T-helper 9 cell (primary cell): ENCODE data around the gene CALCOCO2.

Experiments
- DNase-seq: peaks from one replicate; pipeline ENCODE4 v3.0.0-alpha.2; 2020

Gene CALCOCO2

DNA sequence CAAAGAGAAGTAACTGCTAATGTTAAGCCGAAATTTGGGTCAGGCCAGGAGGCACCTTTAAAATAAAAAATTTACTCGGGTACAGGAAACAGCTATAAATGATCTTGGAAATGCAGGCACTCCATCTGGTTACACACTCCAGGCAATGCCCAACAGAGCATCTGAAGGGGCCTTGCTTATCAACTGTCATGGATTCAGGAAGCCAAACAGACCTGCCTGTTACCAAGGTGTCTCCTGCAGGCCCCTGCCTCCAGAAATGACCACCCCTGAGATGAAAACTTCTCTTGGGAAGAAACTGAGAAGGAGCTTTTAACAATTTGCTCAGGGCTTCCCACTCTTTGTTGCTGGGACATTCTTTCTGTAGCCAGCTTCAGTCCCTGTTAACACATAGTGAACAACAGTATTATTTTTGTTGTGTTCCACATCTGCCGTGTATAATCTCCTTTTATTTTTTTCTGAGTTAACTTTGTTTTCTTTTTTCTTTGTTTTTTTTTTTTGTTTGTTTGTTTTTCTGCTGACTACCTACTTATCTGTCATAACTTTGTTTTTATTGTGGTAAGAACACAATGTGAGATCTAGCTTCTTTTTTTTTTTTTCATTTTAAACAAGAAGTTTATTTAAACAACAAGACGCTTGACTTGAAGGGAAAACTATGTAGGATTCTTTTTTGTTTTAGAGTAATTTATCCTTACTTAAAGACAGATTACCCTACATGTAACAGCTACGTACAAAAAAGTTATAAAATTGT is 43.0 kb downstream of the CALCOCO2 start:
- DNase-seq: no peak

DNA sequence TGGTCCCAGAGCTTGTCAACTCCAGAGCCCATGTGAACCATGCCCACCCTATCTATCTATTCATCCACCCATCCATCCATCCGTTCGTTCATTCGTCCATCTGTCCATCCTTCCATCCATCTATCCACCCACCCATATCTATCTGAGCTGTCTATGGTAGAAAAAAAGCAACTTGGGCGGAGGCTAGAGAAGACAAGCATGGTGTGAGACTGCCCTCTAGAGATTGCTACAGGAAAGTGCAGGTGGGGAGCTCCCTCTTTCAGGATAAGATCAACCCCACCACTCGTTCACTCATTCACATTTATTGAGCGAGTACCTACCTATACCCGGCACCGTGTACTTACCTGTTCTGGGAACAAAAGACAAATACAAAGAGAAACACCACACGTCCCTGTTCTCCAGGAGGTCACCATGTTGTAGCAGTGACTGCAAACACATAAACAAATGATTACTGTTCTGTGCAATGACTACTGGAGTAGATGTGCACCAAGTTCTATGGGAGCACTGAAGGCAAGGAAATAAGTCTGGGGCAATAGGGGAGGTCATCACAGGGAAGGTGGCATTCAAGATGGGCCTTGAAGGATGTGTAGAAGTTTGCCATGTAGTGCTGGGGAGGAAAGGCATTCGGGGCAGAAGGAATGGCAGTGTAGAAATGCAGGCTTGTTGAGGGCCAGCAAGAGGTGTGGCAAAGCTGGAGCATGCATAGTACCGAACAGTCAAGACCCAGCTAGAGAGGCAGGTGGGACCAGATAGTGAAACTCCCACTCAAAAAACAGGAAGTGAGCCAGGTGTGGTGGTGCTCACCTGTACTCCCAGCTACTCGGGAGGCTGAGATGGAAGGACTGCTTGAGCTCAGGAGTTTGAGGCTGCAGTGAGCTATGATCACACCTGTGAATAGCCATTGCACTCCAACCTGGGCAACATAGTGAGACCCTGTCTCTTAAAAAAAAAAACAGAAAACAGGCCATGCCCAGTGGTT is 48.4 kb downstream of the CALCOCO2 start:
- peak; percentile 16 for DNase-seq

DNA sequence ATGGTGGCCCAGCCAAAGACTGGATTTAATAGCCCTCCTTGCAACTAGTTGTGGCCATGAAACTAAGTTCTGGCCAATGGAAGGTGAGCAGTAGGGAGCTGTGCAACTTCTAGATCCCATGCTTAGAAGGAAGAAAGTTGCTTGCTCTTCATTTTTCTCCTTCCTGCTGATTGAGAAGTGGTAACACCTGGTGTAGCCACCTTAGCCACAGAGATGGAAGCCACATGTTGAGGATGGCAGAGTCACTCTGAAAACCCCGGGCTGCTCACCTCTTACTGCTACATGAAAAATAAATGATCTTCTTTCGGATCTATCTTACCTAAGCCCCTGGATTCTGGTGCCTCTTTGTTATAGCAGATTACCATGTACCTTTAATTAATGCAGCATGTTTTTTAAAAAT is 51.4 kb downstream of the CALCOCO2 start:
- no peak for DNase-seq

DNA sequence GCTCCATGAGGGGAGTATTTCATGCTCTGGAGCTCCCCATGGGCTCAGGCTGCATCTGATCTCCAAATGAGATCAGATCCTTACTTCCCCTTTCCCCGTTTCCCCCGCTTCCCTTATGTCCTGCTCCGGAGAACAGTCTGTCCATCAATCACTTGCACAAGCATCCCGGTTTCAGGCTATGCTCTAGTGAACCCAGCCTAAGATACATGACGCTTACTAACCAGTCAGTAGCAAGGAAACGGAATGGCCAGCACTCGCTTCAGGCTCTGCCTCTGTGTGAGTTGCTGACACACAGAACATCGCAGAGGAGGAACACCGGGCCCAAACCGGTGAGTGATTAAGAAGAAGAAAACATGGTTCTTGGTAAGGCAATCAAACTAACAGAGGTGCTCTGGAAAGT is 52.3 kb downstream of the CALCOCO2 start:
- DNase-seq: no peak

DNA sequence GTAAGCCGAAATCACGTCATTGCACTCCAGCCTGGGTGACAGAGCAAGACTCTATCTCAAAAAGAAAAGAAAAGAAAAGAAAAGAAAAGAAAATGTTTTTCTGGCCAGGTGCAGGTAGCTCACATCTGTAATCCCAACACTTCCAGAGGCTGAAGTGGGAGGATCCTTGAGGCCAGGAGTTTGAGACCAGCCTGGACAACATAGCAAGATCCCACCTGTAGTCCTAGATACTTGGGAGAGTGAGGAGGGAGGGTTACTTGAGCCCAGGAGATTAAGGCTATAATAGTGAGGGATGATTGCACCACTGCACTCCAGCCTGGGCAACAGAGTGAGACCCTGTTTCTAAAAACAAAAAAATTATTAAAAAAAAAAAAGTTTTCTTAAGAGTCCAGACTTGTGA is 59.3 kb downstream of the CALCOCO2 start:
- DNase-seq: no peak

DNA sequence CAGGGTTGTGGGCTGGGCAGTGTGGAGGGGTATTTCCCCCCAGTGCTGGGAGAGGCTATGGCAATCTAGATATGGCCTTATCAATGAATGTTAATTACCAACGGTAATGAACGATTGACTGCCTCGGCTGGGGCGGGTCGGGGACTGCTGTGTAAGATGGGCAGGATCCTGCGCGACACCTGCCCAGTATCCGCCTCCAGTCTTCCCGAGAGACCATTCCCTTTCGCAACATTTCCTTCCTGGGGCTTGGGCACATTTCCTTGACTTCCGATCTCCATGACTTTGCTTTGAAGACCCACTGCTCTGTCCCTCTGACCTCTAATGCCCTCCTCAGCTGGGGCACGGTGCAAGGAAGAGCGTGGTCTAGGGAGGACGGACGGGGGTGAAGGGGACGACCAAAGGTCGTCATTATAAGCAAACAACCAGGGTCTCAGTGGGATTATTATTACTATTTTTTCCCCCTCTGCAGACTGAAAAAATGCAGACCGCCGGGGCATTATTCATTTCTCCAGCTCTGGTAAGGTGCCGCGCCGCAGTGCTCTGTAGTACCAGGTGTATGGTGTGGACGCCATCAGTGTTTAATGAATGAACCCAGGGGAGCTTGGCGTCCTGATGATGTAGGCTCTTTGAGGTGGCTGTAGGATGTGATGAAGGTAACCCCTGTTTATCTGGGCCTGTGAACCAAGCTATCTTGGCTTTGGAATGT is 62.3 kb downstream of the CALCOCO2 start:
- DNase-seq: no peak

DNA sequence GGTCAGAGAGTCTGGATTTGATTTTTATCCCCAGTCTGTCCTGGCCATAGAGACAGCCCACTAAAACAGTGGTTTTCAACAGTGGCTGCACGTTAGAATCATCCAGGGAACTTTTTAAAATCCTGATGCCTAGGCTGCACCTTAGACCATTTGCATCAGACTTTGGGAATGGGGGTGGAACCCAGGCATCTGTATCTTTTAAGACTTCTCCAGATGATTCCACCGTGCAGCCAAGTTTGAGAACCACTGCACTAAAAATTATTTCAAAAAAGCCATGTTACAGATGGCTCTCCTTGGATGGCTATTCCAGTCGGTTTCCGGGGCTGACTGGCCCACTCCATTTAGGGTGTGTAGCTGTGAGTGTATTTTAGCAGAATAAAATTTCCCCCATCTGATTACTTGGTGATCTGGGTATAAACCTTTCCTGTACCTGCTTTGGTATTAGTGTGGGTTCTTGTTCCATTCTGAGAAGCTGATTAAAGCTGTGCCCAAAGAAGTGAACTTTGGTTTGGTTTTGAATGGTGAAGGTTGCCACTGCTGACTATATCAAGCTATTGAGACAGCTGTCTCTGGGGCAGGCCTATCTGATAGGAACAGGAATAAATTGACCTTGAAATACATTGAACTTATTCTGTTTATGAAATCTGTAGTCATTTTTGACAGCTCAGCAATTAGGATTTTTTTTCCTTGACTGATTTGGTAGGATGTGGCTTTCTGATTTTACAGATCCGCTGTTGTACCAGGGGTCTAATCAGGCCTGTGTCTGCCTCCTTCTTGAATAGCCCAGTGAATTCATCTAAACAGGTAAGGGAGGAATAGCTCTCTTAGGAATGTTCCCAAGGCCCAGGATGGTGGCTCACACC is 63.0 kb downstream of the CALCOCO2 start:
- no peak for DNase-seq

DNA sequence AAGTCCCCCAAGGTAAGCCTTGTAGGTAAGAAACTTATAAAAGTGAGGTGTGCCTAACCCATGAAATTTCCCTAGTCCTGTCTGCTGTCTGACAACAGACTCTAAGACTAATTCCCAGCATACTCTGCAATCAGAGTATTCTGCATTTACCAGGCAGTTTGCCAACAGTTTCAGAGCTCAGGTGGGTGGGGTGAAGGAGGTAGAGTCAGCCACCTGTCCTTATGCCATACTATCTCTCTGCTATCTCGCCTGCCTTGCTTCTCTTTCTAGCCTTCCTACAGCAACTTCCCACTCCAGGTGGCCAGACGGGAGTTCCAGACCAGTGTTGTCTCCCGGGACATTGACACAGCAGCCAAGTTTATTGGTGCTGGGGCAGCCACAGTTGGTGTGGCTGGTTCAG is 64.1 kb downstream of the CALCOCO2 start:
- DNase-seq: no peak

DNA sequence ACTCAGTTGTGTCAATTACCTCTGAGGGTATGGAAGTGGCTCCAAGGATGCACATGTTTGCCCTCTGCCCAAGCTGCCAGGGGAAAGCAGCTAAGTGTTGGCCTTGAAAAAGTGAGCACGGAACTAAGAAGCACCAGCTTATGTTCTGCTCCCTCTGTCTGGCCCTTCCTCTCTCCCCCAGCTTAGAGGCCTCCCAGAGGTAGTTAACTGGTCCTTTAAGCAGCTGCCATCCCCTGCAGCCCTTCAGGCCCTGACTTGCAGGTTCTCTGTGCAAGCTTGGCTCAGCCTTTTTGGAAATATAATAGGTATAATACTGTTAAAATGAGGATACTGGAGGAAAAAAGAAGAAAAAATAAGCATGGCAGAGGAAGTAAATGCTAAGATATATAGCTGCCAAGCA is 70.4 kb downstream of the CALCOCO2 start:
- DNase-seq: no peak

DNA sequence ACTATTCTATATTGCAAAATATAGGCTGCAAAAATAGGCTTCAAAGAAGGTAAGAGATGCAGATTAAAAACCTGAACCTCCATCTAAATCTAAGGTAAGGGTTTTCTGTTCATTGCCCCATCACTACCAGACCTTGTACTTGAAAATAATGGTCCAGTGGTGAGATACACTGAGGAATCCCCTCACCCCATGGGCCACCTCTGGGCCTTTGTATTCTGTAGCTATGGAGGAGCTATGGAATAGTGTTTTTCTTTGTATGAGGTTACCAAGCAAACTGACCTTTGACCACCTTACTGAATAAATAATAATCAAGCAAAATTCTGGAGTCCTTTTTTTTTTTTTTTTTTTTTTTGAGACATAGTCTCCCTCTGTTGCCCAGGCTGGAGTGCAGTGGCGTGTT is 72.6 kb downstream of the CALCOCO2 start:
- DNase-seq: no peak

DNA sequence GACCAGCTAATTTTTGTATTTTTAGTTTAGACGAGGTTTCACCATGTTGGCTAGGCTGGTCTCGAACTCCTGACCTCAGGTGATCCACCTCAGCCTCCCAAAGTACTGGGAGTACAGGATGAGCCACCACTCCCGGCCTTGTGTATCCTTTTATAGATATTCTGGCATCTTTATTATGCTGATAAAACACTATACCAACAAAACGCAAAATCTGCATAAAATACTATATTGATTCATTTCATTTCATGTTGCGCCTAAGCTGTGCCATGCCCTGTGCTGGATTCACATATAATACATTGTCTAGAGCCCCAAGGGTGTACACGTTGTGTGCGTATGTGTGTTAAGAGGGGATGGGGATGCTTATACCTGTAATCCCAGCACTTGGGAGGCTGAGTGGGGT is 73.6 kb downstream of the CALCOCO2 start:
- no peak for DNase-seq

DNA sequence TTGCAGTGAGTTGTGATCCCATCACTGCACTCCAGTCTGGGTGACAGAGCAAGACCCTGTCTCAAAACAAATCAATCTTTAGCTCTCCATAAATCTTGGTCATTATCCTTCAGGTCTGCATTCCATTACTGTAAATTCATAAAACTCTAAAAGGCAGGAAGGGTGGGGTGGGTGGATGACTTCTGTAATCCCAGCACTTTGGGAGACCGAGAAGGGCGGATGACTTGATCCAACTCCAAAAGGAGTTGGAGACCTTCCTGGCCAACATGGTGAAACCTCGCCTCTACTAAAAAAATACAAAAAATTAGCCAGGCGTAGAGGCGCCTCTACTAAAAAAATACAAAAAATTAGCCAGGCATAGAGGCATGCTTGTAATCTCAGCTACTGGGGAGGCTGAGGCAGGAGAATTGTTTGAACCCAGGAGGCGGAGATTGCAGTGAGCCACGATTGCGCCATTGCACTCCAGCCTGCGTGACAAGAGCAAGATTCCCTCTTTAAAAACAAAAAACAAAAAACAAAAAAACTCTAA is 75.2 kb downstream of the CALCOCO2 start:
- no peak for DNase-seq

DNA sequence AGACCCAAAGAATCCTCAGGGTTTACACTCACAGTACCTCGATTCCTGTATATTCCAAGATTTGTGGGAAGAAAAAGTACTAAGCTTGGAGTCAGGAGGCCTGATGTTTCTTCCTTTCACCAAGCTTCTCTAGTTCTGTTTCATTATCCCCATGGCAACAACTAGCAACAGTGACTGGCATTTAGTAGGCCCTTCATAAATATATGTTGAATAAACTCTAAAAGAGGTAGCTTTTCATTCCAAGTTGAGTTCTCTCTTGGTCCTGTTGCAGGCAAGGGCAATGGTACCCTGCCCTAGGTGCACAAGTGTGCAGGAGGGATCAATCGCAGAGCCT is 76.8 kb downstream of the CALCOCO2 start:
- DNase-seq: no peak

DNA sequence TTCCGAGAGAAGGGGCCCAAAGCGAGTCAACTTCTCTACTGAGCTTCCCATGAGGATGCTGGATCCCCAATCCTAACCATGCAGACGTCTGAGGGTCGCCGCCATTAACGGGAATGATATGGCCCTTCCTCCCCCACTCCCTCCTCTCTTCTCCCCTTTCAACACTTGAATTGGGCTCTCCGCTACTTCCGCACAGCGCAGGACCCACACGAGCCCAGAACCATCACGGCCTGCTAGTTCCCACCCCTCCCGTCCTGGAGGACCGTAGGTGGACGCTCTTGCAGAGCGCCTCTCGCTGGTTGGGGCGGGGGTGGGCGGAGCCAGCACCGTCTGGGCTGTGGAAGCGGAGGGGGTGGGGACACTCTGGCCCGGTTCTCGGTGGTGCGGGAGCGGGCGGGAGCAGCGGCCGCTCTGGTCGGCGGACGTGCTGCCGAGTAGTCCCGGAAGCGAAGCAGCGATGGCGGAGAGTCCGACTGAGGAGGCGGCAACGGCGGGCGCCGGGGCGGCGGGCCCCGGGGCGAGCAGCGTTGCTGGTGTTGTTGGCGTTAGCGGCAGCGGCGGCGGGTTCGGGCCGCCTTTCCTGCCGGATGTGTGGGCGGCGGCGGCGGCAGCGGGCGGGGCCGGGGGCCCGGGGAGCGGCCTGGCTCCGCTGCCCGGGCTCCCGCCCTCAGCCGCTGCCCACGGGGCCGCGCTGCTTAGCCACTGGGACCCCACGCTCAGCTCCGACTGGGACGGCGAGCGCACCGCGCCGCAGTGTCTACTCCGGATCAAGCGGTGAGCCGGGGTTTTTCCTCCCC is 77.4 kb downstream of the CALCOCO2 start, which contains the start of gene UBE2Z:
Gene UBE2Z, plus strand, starts transcription at position 361 of the 797 bp plus-strand sequence. Its CDS starts 97 bp downstream, at position 458.
- DNase-seq: peak; percentile 78

DNA sequence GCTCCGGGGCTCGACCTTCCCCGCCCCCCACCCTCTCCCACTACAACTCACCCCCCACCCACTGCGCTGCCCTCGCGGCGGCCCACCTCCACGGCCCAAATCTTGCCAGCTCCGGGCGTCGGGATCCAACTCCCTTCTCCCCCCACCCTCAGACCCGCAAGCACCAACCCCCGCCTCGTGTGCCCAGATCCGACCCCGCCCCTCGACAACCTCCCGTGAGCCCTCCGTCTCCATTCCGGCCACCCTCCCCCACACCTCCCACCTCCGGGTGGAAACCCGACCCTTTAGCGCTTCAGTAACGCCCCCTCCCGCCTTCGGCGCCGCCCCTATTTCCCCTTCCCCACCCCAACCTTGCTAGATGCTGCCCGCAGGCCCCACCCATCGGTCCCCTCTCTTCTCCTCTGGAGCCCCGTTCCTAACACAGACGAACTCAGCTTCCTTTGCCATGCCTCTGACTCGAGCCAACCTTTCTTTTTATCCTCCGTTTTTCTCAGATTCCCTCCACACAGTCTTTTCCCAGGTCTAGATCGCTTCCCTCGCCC is 78.1 kb downstream of the CALCOCO2 start:
- peak; percentile 76 for DNase-seq

DNA sequence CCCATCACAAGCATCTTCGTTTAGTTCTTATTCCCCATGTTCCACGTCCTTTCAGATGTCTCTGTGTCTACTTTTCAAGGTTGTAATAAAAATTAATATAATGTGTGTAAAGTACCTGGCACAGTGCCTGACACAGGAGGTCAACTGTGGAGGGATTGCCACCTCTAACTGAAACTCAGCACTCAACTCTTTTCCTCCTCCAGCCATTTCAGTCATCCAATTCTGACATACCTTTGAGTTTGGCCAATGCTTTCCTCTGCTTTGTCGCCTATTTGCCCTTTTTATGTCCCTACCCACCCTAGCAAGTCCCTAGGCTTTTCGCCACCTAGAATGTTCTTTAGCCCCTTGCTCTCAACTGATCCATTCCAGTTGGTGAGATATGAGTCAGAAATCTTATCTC is 78.9 kb downstream of the CALCOCO2 start:
- DNase-seq: no peak

DNA sequence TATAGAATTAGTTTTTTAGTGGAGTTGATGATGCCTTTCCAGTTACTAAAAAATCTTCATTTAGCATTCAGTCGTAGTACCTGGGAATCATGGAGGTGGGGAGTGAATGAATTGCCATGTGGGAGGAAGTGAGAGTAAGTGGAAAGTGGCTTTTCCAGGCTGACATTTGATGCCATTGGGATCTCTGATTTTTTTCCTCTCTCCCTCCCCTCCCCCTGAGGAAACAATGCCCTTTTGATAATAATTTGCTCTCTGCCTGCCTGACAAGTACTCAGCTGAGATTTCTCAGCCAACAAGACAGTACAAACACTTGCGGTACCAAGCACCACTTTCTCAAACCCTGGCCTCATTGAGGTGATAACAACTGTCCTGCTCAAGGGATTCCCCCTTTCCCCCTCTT is 79.5 kb downstream of the CALCOCO2 start:
- no peak for DNase-seq

DNA sequence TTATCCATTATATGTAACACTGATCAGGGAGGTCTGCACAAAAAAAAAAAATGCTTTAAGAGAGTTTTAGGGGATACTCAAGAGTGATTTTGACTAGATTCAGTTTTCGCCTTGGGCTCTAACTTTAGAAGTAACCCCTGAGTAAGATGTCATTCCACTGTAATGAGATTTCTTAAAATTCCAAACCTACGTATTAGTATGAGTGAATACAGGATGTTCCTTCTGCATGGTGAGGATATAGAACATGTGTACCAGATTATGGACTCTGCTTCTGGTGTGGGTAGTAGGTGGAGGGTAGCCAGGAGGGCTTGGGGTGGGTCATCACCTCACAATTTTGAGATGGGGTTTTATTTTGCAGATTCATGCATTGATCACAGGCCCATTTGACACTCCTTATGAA is 81.6 kb downstream of the CALCOCO2 start:
- no peak for DNase-seq
